GM10266 (cell line): Measurements from ENCODE around the gene SNAPC2.
"Not testable (repeated sequence)": the region's sequence is repeated elsewhere in the genome, so short reads cannot be mapped to it uniquely, and the experiment has no call there.

Source experiments
- DNase-seq: peaks from one replicate; pipeline ENCODE4 v3.0.0; 2012; ENCODE audit errors: extremely low spot score
- CTCF ChIP-seq: IDR thresholded peaks from 2 replicates; pipeline ENCODE4 v1.5.1; 2012; ENCODE audit warnings: mild to moderate bottlenecking, low read depth; ENCODE audit not compliant: control insufficient read depth, insufficient read depth; ENCODE audit errors: missing control alignments

SNAPC2 gene

GRCh38 chr19:7883796-7884570, 36.2 kb upstream of the SNAPC2 start:
- TF ChIP-seq CTCF = no peak
- no peak for DNase-seq

GRCh38 chr19:7885818-7886217, 34.3 kb upstream of the SNAPC2 start:
- DNase-seq = no peak
- no peak for TF ChIP-seq CTCF

- TF ChIP-seq CTCF = no peak
- no peak for DNase-seq
Observed at GRCh38 chr19:7887408-7888144, 32.6 kb upstream of the SNAPC2 start.

GRCh38 chr19:7888145-7888825, 31.9 kb upstream of the SNAPC2 start, which contains the start of gene LRRC8E:
Gene LRRC8E, plus strand, starts transcription at chr19:7888510. Its CDS starts 7,094 bp downstream, at chr19:7895604.
- TF ChIP-seq CTCF = no peak
- DNase-seq = peak; percentile 32

- TF ChIP-seq CTCF = no peak
- no peak for DNase-seq
Observed at GRCh38 chr19:7888826-7889217, 31.3 kb upstream of the SNAPC2 start.

- DNase-seq = not testable (repeated sequence)
Observed at GRCh38 chr19:7893362-7894101, 26.6 kb upstream of the SNAPC2 start.
